NCI-H446 (cell line): ENCODE measurements around the gene MYLK4.
A peak's percentile ranks its signal among the peaks of the same experiment; 100 is the strongest.

Source experiments
- DNase-seq, 2 experiments: peaks; one replicate each; lab custom pipeline; 2025; lab: John Stamatoyannopoulos, UW

Gene MYLK4

GRCh38 chr6:2630359-2630758, 120.4 kb downstream of the MYLK4 start:
- peak; percentile 41 to 73 for DNase-seq

- DNase-seq: no peak
Observed at GRCh38 chr6:2626401-2626800, 124.3 kb downstream of the MYLK4 start.

GRCh38 chr6:2625581-2625980, 125.1 kb downstream of the MYLK4 start:
- no peak for DNase-seq

GRCh38 chr6:2624177-2624576, 126.5 kb downstream of the MYLK4 start:
- no peak for DNase-seq

GRCh38 chr6:2623295-2623694, 127.4 kb downstream of the MYLK4 start:
- DNase-seq: no peak

- DNase-seq: no peak
Observed at GRCh38 chr6:2622671-2623070, 128.1 kb downstream of the MYLK4 start.

- DNase-seq: no peak
Observed at GRCh38 chr6:2619651-2620050, 131.1 kb downstream of the MYLK4 start.

- no peak for DNase-seq
Observed at GRCh38 chr6:2617729-2618128, 133.0 kb downstream of the MYLK4 start.

- no peak for DNase-seq
Observed at GRCh38 chr6:2616811-2617210, 133.9 kb downstream of the MYLK4 start.

- DNase-seq: no peak
Observed at GRCh38 chr6:2615251-2615650, 135.5 kb downstream of the MYLK4 start.

GRCh38 chr6:2614846-2615245, 135.9 kb downstream of the MYLK4 start:
- DNase-seq: no peak

GRCh38 chr6:2614155-2614554, 136.6 kb downstream of the MYLK4 start:
- no peak for DNase-seq
